Stimulated activated CD8-positive, alpha-beta memory T cell treated with anti-CD3 and anti-CD28 coated beads, Interleukin-4, amount 100 ng/mL, for 24 hours (primary cell): ENCODE measurements around the gene KCNQ1.

Experiments used
- DNase-seq: peaks from one replicate; pipeline ENCODE4 v3.0.0-alpha.2; 2020; ENCODE audit warnings: low read depth

KCNQ1 gene

DNA sequence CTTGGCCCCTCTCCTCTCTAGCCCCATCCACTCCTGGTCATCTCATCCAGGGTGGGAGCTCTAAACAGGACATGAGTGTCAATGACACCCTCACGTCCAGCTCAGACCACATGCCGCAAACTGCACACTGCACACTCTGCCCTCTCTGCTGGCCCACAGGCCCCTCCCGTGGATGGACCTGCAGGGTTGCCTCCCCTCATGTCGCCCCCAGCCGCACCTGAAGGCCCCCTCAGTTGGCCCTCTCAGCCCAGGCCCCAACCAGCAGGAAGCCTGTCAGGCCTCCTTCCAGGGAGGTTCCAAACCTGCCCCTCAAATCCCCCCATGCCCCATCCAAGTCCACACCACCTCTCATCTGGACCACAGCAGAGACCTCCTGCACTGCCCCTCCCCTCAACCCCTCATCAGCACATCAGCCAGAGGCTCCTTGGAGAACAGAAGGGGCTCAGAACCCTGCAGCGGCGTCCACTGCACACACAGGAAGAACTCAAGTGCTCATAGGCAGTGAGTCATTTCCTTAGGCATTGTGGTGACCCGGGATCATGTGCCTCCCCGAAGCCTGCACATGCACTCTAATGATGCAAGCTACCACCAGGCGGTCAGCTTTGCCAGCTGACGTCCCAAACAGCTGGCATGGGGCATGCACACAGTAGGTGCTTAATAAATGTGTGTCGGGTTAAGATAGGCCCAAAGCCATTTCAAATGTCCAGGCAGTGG lies 453.7 kb downstream of the KCNQ1 start:
- DNase-seq, result peak; percentile 34
